ENCODE data around the gene PLEKHH2.
"Not testable (repeated sequence)": the region's sequence is repeated elsewhere in the genome, so short reads cannot be mapped to it uniquely, and the experiment has no call there.

Gene PLEKHH2

DNA sequence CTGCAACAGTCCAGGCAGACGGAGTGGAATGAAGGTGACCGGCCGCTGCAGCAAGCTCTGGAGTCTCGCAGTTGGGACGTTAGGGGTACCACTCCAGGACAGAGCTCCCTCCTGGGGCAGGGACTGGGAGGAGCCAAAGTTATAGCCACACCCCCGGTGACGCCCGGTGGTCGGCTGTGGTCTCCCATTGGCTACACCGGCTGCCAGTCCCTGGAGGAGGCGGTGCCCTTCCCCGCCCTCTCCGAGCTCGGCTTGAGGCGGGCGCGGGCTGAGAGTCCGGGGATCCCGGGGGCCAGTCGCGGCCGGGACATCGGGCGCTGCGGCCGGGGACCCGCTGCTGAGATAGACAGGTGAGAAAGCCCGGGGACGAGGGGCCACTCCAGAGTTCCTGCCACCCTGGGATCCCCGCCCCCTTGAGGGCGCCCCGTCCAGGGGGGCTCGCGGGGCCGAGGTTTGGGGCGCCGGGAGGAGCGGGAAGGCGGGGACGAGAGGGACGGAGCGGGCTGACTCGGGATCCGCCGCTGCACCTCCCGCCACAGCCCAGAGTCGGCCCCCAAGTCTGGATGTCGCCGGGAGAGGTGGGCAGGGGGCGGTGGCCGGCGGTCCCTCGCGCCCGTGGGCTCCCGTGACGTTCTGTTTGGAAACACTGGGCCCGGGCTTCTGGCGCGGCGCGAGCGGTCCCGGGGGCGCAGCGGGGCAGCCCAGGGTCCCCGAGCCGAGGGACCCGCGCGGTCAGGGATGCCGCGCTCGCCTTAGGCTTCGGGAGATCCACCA lies at the start of gene PLEKHH2:
Gene PLEKHH2 (plus strand): TSS at position 231 of the 774 bp plus-strand sequence. CDS start 7,414 bp downstream, outside the sequence.
- DNase-seq: peak; percentile 18 to 91 (median 76)

DNA sequence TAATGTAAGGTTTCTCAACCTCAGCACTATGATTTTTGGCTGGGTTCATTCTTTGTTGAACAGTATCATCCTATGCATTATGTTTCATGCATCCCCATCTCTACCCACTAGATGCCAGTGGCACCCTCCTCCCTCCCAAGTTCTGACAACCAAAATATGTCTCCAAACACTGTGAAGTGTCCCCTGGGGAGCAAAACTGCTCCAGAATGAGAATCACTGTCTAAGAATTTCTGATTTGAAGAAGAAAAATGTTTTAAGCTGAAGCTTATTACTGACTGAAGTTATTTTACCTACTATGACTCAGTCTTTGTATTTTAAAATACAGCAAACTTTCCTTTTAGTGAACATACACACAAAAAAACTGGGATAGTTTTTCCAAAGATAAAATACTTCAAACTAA lies 44.6 kb upstream of the PLEKHH2 start:
- no peak for DNase-seq

DNA sequence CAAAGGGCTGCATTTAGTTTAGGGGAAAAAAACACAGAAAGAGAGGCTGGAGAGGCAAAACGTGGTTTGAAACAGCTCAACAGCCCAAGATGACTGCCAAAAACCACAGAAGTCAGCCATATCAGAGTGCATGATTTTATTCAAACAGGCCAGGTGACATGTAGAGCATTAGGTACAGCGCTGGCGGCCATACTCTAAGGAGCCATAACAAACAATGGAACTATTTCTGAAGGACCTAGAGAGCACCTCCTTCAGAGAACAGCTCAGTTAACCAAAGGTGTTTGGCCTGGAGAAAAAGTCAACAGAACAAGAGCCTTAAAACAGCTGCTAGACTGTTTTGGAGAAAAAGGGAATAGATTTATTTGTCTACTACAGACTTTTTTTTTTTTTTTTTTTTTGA lies 43.8 kb upstream of the PLEKHH2 start:
- no peak for DNase-seq

DNA sequence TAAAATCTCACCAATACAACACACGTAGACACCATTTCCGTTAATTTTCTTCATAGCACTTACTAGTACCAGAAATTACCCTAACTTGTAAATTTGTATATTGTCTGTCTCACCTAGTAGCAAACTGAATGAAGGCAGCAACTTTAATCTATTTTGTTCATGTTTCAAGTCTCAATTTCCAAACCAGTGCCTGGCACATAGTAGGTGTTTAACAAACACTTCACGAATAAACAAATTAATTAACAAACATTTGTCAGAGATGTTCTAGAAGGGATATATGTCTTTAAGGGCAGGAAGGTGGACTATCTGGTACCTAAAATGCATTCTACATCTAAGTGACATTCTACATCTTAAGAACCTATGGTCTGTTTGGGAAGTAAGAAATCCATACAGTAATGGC lies 42.2 kb upstream of the PLEKHH2 start:
- DNase-seq: no peak

DNA sequence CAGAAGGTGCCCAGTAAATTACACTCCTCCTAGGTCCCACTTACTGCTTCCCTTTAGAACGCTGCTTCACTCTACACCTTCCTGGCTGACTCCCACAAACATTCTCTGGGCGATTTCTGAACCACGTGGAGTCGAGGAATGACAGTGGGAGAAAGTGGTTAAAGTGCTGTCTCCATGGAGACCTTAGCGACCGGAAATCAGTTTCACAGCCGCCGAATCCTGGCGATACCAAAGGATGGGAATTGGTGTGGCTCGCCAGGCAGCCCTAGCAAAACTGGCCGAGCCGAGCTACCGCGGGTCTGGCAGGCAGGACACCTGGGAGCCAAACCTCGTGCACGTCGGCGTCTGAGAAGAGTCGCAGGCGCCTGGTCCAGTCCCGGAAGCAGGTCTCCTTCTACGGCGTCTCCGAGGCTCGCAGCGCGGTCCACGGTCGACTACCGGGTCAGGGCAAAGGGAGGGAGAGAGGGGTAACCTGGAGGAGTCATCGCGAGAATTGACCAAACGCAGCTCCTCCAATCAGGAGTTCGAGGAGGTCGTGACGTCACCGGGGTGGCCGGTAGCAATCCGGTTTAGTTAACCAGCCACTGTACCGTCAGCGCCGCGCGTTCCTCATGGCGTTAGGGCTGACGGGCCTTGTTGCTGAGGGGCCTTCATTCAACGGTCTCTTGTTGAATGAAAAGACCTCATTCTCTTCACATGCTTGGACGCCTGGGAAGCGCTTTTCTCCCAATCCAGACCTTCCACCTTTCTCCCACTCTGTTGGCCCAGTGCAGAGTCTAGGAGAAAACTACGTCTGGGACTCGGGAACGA lies 41.3 kb upstream of the PLEKHH2 start, which contains the start of gene THADA:
Gene THADA (minus strand): TSS at position 436 of the 810 bp plus-strand sequence. CDS start 3,646 bp downstream, outside the sequence.
- peak; percentile 67 to 99 (median 96) for DNase-seq

DNA sequence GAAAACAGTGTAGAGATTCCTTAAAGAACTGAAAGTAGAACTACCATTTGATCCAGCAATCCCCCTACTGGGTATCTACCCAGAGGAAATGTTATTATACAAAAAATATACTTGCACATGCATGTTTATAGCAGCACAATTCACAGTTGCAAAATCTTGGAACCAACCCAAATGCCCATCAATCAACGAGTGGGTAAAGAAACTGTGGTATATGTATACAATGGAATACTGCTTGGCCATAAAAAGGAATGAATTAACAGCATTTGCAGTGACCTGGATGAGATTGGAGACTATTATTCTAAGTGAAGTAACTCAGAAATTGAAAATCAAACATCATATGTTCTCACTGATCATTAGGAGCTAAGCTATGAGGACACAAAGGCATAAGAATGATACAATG lies 36.5 kb upstream of the PLEKHH2 start:
- DNase-seq: not testable (repeated sequence)

DNA sequence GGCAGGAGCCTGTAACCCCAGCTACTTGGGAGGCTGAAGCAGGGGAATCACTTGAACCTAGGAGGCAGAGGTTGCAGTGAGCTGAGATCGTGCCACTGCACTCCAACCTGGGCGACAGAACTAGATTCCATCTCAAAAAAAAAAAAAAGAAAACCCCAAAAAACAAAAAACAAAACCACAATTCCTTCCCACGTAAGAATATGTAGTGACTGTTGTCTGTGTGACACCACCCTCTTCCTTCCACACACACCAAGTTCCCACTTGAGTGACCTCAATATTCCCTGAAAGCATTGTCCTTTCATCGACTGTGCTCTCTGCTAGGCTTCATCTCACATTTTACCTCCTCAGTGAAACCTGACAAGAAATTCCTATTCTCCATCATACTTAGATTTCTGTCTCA lies 32.4 kb upstream of the PLEKHH2 start:
- no peak for DNase-seq

DNA sequence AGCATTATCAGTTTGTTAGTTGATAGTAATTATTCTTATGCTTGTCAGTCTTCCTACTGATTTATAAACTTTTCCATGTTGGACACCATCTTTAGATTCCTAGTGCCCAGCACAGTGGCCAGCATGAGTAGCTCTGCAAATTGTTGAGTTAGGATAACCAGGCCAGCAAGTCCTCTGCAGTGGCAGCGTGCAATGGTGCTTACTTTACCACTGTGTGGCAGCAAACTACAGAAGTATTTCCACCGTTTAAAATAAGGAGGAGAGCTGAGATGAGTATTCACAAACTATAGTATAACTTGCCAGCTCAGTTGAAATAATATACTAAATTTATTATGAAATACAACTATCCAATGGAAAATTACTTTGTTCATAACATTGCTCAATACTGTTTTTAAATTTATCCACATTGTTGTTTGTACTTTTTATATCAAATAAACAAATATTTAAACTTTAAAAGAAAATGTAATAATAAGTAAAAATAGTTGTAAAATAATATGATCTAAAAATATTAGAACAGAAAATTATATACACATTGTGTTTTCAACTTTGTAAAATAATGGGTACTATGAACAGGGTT lies 31.9 kb upstream of the PLEKHH2 start:
- peak in 12 of 56 donors; percentile 3 to 52 (median 14) for DNase-seq

DNA sequence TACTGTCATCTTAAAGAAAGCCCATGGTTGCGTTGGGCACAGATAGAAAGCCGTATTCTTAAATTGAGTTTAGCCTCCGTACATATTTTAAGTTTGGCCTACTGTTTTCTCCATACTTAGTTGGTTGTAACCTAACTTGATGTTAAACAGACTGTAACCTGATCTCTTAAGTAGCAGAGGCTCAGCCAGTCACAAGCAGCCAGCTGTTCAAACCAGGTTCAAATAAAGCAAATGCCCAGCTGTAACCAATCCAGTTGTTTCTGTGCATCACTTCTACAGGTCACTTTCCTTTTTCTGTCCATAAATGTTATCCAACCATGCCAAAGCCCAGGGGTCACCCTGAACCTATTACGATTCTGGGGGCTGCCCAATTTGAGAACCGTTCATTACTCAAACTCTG lies 31.2 kb upstream of the PLEKHH2 start:
- no peak for DNase-seq

DNA sequence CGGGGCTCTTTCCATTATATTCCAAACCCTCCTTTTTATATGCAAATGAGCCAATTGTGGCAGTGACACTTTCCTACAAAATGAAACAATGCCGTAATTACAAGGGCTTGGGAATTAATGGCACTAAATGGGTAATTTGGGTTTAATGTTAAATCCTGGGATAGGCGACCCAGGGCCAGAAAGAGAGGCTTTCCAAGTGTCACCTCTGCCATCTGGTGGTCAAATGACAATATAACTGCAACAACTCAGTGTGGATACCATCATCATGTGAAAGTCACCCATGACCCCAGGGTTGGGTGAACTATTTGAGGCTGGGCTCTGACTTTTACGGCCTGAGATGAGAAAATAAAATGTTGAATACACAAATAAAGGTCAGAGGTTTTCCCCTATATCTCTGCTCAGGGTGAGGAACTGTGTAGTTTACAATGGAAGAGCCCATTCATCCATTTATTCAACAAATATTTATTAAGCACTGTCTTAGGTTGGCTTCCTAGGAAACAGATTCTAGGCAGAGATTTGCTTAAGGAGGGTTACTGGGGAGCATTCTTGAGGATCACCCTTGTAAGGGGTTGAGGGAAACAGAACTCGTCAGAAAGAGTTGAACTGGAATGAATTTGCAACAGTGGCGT lies 27.7 kb upstream of the PLEKHH2 start:
- peak in 20 of 56 donors; percentile 1 to 36 (median 10) for DNase-seq

DNA sequence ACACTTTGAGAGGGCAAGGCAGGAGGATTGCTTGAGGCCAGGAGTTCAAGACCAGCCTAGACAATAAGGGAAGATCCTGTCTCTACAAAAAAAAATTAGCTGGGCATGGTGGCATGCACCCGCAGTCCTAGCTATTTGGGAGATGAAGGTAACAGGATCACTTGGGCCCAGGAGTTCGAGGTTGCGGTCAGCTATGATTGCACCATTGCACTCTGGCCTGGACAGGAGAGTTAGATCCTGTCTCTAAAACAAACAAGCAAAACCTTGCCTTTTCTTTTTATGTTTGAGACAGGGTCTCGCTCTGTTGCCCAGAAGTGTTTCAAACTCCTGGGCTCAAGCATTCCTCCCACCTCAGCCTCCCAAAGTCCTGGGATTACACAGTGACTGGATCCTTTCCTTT lies 26.7 kb upstream of the PLEKHH2 start:
- no peak for DNase-seq

DNA sequence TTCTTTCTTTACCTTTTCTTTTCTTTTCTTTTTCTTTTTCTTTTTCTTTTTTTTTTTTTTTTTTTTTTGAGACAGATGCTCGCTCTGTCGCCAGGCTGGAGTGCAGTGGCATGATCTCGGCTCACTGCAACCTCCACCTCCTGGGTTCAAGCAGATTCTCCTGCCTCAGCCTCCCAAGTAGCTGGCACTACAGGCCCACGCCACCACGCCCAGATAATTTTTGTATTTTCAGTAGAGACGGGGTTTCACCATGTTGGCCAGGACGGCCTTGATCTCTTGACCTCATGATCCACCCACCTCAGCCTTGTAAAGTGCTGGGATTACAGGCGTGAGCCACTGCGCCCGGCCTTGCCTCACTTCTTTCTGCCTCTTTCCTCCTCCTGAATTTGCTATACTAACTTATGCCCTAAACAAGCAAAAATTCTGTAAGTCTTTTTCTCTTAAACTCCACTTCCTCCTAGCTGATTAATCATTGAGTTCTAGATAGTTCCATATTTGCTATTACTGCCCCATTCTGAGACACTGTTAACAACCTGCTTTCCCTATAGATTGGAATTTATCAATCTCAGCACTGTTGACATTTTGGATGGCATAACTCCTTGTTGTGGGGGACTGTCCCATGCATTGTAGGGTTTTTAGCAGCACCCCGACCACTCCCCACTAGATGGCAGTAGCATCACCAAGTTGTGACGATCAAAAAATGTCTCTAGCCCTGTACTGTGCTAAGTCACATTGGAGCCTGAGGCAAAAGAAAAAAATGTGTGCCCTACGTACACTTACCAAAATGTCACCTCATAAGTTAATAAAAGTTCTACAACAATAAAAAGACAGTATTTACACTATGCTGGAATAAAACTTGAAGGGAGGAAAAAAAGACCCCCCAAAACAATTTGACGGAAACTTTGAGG lies 24.8 kb upstream of the PLEKHH2 start:
- peak in 46 of 56 donors; percentile 2 to 86 (median 36) for DNase-seq

DNA sequence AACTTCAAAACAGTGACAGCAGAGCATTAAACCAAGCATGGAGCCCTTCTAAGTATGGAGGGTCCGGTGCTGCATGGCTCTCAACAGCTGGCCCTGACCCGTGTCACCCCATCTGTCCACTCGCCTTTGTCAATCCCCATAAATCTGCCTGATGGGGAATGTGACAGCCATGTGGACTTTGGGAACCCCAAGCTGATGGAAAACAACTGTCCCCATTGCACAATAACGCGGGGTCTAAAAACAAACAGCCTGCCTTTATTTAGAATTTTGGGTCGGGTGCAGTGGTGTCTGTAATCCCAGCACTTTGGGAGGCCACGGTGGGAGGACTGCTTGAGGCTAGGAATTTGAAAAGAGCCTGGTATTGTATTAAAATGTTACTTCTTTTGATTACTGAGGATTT lies 24.1 kb upstream of the PLEKHH2 start:
- no peak for DNase-seq

DNA sequence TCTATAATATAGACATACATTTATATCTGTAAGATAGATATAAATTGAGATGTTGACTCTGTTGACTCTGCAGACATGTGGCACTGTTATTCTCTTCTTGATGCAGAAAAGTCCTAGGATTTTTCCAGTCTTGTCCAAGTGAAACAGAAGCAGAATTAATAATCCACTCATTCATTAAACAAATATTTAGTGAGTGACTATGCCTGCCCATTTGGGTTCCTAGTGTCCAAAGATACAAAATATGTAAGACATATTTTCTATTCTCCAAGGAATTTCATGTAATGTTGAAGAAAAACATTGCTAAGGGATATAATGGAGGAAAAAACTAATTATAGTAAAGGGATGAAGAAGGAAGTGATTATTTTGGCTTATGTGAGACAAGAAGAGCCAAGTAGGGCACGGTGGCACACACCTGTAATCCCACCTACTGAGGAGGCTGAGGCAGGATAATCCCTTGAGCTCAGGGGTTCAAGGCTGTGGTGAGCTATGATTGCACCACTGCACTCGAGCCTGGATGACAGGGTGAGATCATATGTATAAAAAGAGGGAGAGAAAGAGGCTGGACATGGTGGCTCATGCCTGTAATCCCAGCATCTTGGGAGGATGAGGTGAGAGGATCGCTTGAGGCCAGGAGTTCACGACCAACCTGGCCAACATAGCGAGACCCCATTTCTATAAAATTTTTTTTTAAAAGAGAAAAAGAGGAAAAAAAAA lies 19.9 kb upstream of the PLEKHH2 start:
- no peak for DNase-seq

DNA sequence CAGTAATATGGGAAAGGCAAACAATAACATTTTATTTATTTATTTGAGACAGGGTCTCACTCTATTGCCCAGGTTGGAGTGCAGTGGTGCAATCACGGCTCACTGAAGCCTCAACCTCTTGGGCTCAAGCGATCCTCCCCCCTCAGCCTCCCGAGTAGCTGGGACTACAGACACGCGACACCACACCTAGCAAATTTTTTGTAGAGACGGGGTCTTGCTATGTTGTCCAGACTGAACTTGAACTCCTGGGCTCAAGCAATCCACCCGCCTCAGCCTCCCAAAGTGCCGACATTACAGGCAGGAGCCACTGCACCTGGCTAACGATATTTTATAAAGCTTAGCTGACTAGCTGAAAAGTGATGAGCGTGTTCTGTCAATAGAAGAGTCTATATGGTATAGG lies 17.5 kb upstream of the PLEKHH2 start:
- DNase-seq: no peak

DNA sequence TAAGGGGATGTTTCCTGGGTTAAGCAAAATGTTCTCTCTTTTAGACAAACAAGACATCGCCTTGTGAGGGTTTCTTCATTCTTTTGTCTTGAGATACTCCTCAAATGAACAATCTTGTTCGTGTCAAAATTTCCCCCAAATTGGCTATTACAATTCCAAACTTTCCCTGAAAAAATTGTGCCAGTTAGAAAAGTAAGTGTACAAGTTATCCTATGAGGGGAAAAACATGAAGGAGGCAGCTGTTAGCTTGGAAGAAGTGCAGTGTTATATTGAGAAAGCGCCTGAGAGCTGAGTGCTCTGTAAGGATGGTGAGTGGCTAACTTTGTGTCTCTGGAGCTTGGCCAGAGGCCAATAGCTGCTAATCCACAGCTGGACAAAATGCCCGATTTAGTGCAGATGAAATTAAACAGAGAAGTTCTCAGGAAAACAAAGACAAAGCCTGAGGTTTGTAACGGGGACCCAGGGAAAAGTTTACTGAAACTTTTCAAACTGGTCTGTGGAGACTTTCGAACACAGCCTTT lies 14.1 kb upstream of the PLEKHH2 start:
- DNase-seq: peak in 3 of 56 donors; percentile 6 to 33 (median 17)

DNA sequence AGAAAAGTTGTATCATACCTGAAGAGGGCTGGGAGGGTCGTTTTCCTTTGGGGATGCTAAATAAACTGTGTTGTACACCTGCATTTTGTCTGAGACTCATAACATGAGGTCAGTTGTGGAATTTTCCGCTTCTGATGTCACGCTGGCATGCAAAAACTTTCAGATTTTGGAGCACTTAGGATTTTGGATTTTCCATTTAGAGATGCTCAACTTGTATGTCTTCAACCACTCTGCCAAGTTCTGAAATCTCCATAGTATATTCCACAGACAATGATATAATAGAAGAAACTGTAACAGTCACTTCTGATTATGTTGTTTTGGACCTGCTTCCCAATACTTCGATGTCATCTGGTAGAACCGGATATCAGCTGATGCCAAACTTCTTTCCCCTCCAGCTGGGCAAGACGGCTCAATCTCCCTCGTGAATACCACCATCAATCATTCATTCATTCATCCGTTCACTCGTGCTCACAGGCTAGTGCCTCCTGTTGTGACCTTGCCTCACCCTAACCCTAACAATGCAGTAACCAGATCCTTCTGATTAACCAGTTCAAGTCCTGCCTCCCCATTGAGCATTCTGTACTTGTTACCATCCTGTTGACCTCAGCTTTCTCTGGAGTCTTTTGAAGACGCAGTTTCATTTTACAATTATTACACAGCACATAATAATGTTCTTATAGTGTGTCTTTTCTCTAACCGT lies 5.3 kb upstream of the PLEKHH2 start:
- no peak for DNase-seq

DNA sequence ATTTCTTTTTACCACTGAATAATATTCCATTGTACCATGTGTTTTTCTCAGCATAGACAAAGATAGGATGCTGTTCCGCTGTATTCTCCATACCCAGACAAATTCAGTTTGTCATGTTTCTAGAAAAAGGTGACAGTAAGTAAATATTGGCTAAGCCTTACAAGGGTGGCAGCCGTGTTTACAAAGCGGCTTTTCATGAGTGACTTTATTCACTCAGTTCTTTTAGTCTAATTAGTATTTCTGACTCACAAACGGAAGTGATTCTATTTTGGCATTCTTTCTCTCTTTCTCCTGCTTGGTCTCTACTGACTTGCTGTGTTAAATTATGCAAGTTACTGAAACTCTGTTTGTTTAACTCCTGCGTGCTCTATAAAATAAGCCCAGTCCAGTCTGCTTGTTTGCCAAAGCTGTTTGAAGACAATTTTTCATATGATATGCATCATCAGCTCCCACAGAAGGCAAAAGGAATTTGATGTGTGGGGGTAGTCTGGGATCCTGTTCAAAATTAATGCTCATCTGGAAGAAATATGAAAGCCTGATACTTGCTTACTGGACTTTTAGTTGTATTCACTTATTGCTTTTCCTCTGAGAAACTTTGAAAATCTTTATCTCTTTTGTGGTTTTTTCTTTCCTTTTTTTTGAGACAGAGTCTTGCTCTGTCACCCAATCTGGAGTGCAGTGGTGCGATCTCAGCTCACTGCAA lies 2.3 kb upstream of the PLEKHH2 start:
- DNase-seq: peak in 1 of 56 donors; percentile 34
